MM.1S (cell line): ENCODE measurements around the gene PDPN.

Source experiments
- EZH2 ChIP-seq: fragments of 300-600 bp; sonication (generic); optimal IDR thresholded peaks from 2 replicates; pipeline ENCODE3; 2017; ENCODE audit warnings: low read depth, mild to moderate bottlenecking, antibody characterized with exemption, low read length, mixed read lengths
- EZH2phosphoT487 ChIP-seq: fragments of 300-600 bp; sonication (generic); IDR thresholded peaks from 2 replicates; pipeline ENCODE4 v1.6.1; 2018; ENCODE audit warnings: antibody characterized with exemption, low read length
- TF ChIP-seq, protein P1 (sequence below): fragments of 300-600 bp; sonication (generic); IDR thresholded peaks from 2 replicates; pipeline ENCODE4 v1.5.1; 2016; ENCODE audit warnings: antibody characterized with exemption, low read length, mixed read lengths

DNA sequence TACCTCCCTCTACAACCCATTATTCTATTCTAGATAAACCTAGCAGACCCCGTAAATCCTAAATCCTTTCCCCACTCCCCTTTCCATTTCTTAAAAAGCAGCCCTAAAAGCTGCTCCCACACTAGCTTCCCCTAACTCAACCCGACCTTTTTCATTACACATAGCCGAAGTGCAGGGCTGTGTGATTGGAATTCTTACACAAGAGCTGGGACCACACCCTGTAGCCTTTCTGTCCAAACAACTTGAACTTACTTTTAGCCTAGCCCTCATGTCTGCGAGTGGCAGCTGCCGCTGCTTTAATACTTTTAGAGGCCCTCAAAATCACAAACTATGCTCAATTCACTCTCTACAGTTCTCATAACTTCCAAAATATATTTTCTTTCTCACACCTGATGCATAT is 19.6 kb upstream of the PDPN start:
- TF ChIP-seq EZH2phosphoT487 (no peak), EZH2 (no peak)
- TF ChIP-seq, protein P1, sequence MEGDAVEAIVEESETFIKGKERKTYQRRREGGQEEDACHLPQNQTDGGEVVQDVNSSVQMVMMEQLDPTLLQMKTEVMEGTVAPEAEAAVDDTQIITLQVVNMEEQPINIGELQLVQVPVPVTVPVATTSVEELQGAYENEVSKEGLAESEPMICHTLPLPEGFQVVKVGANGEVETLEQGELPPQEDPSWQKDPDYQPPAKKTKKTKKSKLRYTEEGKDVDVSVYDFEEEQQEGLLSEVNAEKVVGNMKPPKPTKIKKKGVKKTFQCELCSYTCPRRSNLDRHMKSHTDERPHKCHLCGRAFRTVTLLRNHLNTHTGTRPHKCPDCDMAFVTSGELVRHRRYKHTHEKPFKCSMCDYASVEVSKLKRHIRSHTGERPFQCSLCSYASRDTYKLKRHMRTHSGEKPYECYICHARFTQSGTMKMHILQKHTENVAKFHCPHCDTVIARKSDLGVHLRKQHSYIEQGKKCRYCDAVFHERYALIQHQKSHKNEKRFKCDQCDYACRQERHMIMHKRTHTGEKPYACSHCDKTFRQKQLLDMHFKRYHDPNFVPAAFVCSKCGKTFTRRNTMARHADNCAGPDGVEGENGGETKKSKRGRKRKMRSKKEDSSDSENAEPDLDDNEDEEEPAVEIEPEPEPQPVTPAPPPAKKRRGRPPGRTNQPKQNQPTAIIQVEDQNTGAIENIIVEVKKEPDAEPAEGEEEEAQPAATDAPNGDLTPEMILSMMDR = no peak
